H1 (cell line): ENCODE measurements around the gene BPGM. TPM values are rescaled to one million over a fixed set of nuclear protein-coding genes. Genes with fewer than 3 reads are reported as not detected.

ENCODE experiments used
- CTCF ChIA-PET: fragments of 300-600 bp; sonication (Branson Sonifier 250); formaldehyde crosslinking; loops from one replicate; lab custom pipeline; 2021; ENCODE audit not compliant: partially characterized antibody; lab: Charles Lee
- POLR2A ChIA-PET: fragments of 300-600 bp; sonication (Branson Sonifier 250); formaldehyde crosslinking; loops from one replicate; lab custom pipeline; 2021; ENCODE audit warnings: inconsistent platforms; ENCODE audit not compliant: partially characterized antibody; lab: Charles Lee
- DNase-seq, 2 experiments: peaks; one replicate each; pipeline versions ENCODE4 v3.0.0 to v3.0.0-alpha.2; 2010 to 2022; ENCODE audit warnings: low spot score in 2 of 2, low read depth in 1 of 2, mixed read lengths in 1 of 2
- FAIRE-seq: peaks from 2 replicates; lab custom pipeline; 2011; peaks lifted over from hg19 to GRCh38; lab: Jason Lieb, UNC
- H2AFZ ChIP-seq: 2 replicates; pipeline ENCODE4 v1.8.1; 2012; ENCODE audit warnings: low read length, inconsistent platforms
- H2AK5ac ChIP-seq: 2 replicates; pipeline ENCODE4 v1.6.1; 2013; ENCODE audit warnings: low read depth, low read length
- H2BK120ac ChIP-seq: replicated peaks from 2 replicates; pipeline ENCODE3; 2013; ENCODE audit warnings: low read depth, low read length, inconsistent platforms
- H2BK12ac ChIP-seq: 2 replicates; pipeline ENCODE4 v1.6.1; 2013; ENCODE audit warnings: low read depth, low read length
- H2BK15ac ChIP-seq: 2 replicates; pipeline ENCODE4 v1.6.1; 2013; ENCODE audit warnings: low read length
- H2BK20ac ChIP-seq: 2 replicates; pipeline ENCODE4 v1.6.1; 2013; ENCODE audit warnings: low read length
- H2BK5ac ChIP-seq: 2 replicates; pipeline ENCODE4 v1.6.1; 2013; ENCODE audit warnings: low read depth, low read length
- H3K14ac ChIP-seq: 2 replicates; pipeline ENCODE4 v1.6.1; 2013; ENCODE audit warnings: inconsistent platforms; ENCODE audit not compliant: insufficient read length
- H3K18ac ChIP-seq: 2 replicates; pipeline ENCODE4 v1.6.1; 2013; ENCODE audit warnings: low read length; ENCODE audit errors: extremely low read depth
- H3K23ac ChIP-seq: 2 replicates; pipeline ENCODE4 v1.6.1; 2013; ENCODE audit warnings: inconsistent platforms; ENCODE audit not compliant: insufficient read length
- H3K23me2 ChIP-seq: 2 replicates; pipeline ENCODE4 v1.6.1; 2013; ENCODE audit warnings: low read depth, low read length
- H3K27ac ChIP-seq: 2 replicates; pipeline ENCODE4 v1.6.1; 2011; ENCODE audit warnings: low read depth, low read length, inconsistent platforms
- H3K27me3 ChIP-seq, 4 experiments: replicated peaks in 1 of 4; 1 replicate in 1 of 4; 2 replicates in 3 of 4; pipeline versions ENCODE4 v1.6.1 to v1.8.1; 2011 to 2013; ENCODE audit warnings: low read length in 3 of 4, mild to moderate bottlenecking in 3 of 4, inconsistent platforms in 2 of 4, mixed read lengths in 2 of 4, moderate library complexity in 1 of 4; ENCODE audit not compliant: control insufficient read depth in 3 of 4, insufficient read depth in 3 of 4; ENCODE audit errors: extremely low read depth in 1 of 4
- H3K36me3 ChIP-seq, 4 experiments: 2 replicates each; pipeline versions ENCODE4 v1.6.1 to v1.8.1; 2011 to 2013; ENCODE audit warnings: mild to moderate bottlenecking in 4 of 4, low read length in 3 of 4, moderate library complexity in 2 of 4, control low read depth in 1 of 4, inconsistent platforms in 1 of 4; ENCODE audit not compliant: insufficient read depth in 4 of 4, control insufficient read depth in 2 of 4
- H3K4ac ChIP-seq: replicated peaks from 2 replicates; pipeline ENCODE3; 2013; ENCODE audit warnings: low read length, low read depth, mixed read lengths, inconsistent platforms; ENCODE audit not compliant: insufficient read length
- H3K4me1 ChIP-seq, 4 experiments: replicated peaks in 1 of 4; 1 replicate in 1 of 4; 2 replicates in 3 of 4; pipeline versions ENCODE4 v1.6.1 to v1.8.1; 2011 to 2013; ENCODE audit warnings: low read length in 3 of 4, inconsistent platforms in 2 of 4, mixed read lengths in 1 of 4; ENCODE audit not compliant: insufficient read depth in 4 of 4, control insufficient read depth in 3 of 4
- H3K4me2 ChIP-seq, 2 experiments: 2 replicates each; pipeline versions ENCODE4 v1.6.1 to v1.8.1; 2011 to 2013; ENCODE audit warnings: low read depth in 2 of 2, low read length in 2 of 2, control low read depth in 1 of 2, inconsistent platforms in 1 of 2, mild to moderate bottlenecking in 1 of 2; ENCODE audit not compliant: insufficient read depth in 1 of 2
- H3K4me3 ChIP-seq, 4 experiments: fragments of 200-600, 300-600 bp in 1 of 4; sonication (generic), shearing (Covaris generic), sonication (Bioruptor Twin) in 1 of 4; 2 replicates each; pipeline versions ENCODE4 v1.5.1 to v1.8.1; 2011 to 2016; ENCODE audit warnings: low read length in 4 of 4, low read depth in 3 of 4, control low read depth in 2 of 4, inconsistent platforms in 2 of 4, mild to moderate bottlenecking in 2 of 4, mixed read lengths in 1 of 4, moderate library complexity in 1 of 4; ENCODE audit not compliant: insufficient read depth in 2 of 4; ENCODE audit errors: extremely low read depth in 1 of 4
- H3K56ac ChIP-seq: replicated peaks from 2 replicates; pipeline ENCODE3; 2013; ENCODE audit warnings: low read depth, mild to moderate bottlenecking, mixed read lengths, low read length, inconsistent platforms; ENCODE audit not compliant: insufficient read length
- H3K79me1 ChIP-seq: 2 replicates; pipeline ENCODE4 v1.6.1; 2013; ENCODE audit warnings: low read depth, low read length, control low read depth
- H3K79me2 ChIP-seq, 2 experiments: 2 replicates each; pipeline versions ENCODE4 v1.6.1 to v1.8.1; 2012 to 2013; ENCODE audit warnings: low read length in 2 of 2, mild to moderate bottlenecking in 2 of 2, inconsistent platforms in 1 of 2; ENCODE audit not compliant: insufficient read depth in 2 of 2, control insufficient read depth in 1 of 2
- H3K9ac ChIP-seq, 4 experiments: replicated peaks in 1 of 4; 1 replicate in 1 of 4; 2 replicates in 3 of 4; pipeline versions ENCODE4 v1.6.1 to v1.8.1; 2011 to 2013; ENCODE audit warnings: low read depth in 3 of 4, low read length in 3 of 4, control low read depth in 2 of 4, mild to moderate bottlenecking in 2 of 4, moderate library complexity in 2 of 4, inconsistent platforms in 1 of 4; ENCODE audit errors: extremely low read depth in 1 of 4
- H3K9me3 ChIP-seq, 2 experiments: 2 replicates each; pipeline versions ENCODE4 v1.6.1 to v1.8.1; 2012 to 2013; ENCODE audit warnings: mild to moderate bottlenecking in 2 of 2, moderate library complexity in 2 of 2, control low read depth in 1 of 2, inconsistent platforms in 1 of 2, low read depth in 1 of 2, low read length in 1 of 2, mixed read lengths in 1 of 2; ENCODE audit not compliant: insufficient read depth in 2 of 2
- H4K20me1 ChIP-seq, 2 experiments: replicated peaks in 1 of 2; 2 replicates each; pipeline versions ENCODE3 to v1.8.1; 2011 to 2013; ENCODE audit warnings: inconsistent platforms in 2 of 2, low read length in 2 of 2, mild to moderate bottlenecking in 1 of 2; ENCODE audit not compliant: insufficient read depth in 2 of 2, control insufficient read depth in 1 of 2
- H4K5ac ChIP-seq: 2 replicates; pipeline ENCODE4 v1.6.1; 2013; ENCODE audit warnings: low read length, low read depth, mixed read lengths, inconsistent platforms; ENCODE audit not compliant: insufficient read length
- H4K8ac ChIP-seq: 2 replicates; pipeline ENCODE4 v1.8.0; 2013; ENCODE audit warnings: mild to moderate bottlenecking, moderate library complexity, low read length, inconsistent platforms; ENCODE audit not compliant: insufficient read depth; ENCODE audit errors: extremely low read depth
- H4K91ac ChIP-seq: replicated peaks from 2 replicates; pipeline ENCODE3; 2013; ENCODE audit warnings: low read length, mixed read lengths, inconsistent platforms; ENCODE audit not compliant: insufficient read length
- TAF7 ChIP-seq: optimal IDR thresholded peaks from 2 replicates; pipeline ENCODE3; 2011; ENCODE audit warnings: low read depth, mild to moderate bottlenecking, inconsistent platforms, low read length, moderate library complexity, borderline replicate concordance
- WGBS, 2 experiments: shearing (Covaris generic) in 1 of 2; methylation state at CpG; one replicate each; pipeline versions ENCODE4 v1.1.6 to v1.1.7; 2013 to 2015; ENCODE audit warnings: low lambda C conversion rate in 2 of 2, mixed read lengths in 2 of 2, inconsistent platforms in 1 of 2, low coverage in 1 of 2, missing lambda C conversion rate in 1 of 2; ENCODE audit not compliant: insufficient replicate concordance in 2 of 2, insufficient coverage in 1 of 2, insufficient read length in 1 of 2; ENCODE audit errors: extremely low coverage in 1 of 2, missing lambda C conversion rate in 1 of 2; 5-methylcytosine and 5-hydroxymethylcytosine counted together
- polyA plus RNA-seq, 7 experiments: library from polyadenylated mRNA; depleted of rRNA in 3 of 7; stranded (reverse) in 5 of 7; unstranded in 2 of 7; fragments of >200 nt in 5 of 7; fragments of 200-250 nt in 2 of 7; gene quantifications; 1 replicate in 5 of 7; 2 replicates in 1 of 7; 4 replicates in 1 of 7; pipeline versions ENCODE4 v1.2.1 to v1.2.3, GENCODE V29; 2011 to 2013; ENCODE audit warnings: missing spikeins in 2 of 7, mixed read lengths in 2 of 7
- total RNA-seq: library from RNA; stranded (reverse); fragmentation: NEBNext Ultra II Directional; extraction: Animal tissue kit (Norgen Biotek cat#: 25700); gene quantifications from 2 replicates; pipeline ENCODE4 v1.2.1, GENCODE V29; 2021

The BPGM gene
- total and polyA plus RNA-seq, 2 of the 8 experiments (the other 6 are each of a cell fraction or from before 2014, with no cell fraction given): 9.7 to 15.3 TPM

GRCh38 chr7:134704827-134705226 lies 58.2 kb downstream of the BPGM start:
- H4K5ac ChIP-seq: no peak overlapping the region
- no peak overlapping the region for H2AFZ ChIP-seq
- ChIA-PET CTCF (interaction anchor here (2.4 to 6.8 kb wide), 4 partner anchors 10 to 72 kb away, joined by 9 to 82 read pairs (median 36); no protein-coding TSS in a partner anchor), POLR2A (no interaction called here)
- peaks cover 0 to 5% (median 1%) of the 10 kb centered on the region in 4 experiments; a peak in 3 of 7 replicates for H3K4me1 ChIP-seq
- no peak overlapping the region for H2BK15ac ChIP-seq
- H3K27me3 ChIP-seq: no peaks in the 10 kb centered on the region
- H3K56ac ChIP-seq: no peak overlapping the region
- no peak overlapping the region for H3K18ac ChIP-seq
- H3K9me3 ChIP-seq: no peaks in the 10 kb centered on the region
- no peak overlapping the region for H2BK12ac ChIP-seq
- H3K4me2 ChIP-seq: no peak overlapping the region
- H3K79me1 ChIP-seq: no peaks in the 10 kb centered on the region
- H3K4ac ChIP-seq: no peak overlapping the region
- H4K20me1 ChIP-seq: no peaks in the 10 kb centered on the region
- no peak overlapping the region for H2BK20ac ChIP-seq
- H2BK120ac ChIP-seq: no peak overlapping the region
- H3K9ac ChIP-seq: no peak overlapping the region
- H3K14ac ChIP-seq: no peak overlapping the region
- no peak overlapping the region for H3K27ac ChIP-seq
- no peak overlapping the region for H3K4me3 ChIP-seq
- 92% methylated on average over 5 of the region's 5 CpGs; no CpG with 5 or more reads in 1 of the 2 experiments for WGBS, 2 experiments
- H3K23ac ChIP-seq: no peak overlapping the region
- DNase-seq (no peak), FAIRE-seq (no peak)
- no peaks in the 10 kb centered on the region for H3K36me3 ChIP-seq
- H2AK5ac ChIP-seq: no peak overlapping the region
- no peak overlapping the region for H2BK5ac ChIP-seq
- no peak overlapping the region for H4K8ac ChIP-seq
- H3K23me2 ChIP-seq: no peaks in the 10 kb centered on the region
- H3K79me2 ChIP-seq: no peaks in the 10 kb centered on the region
- H4K91ac ChIP-seq: no peak overlapping the region
- TF ChIP-seq TAF7: no peak
